GM21528 (cell line): ENCODE results near the gene WDR45B.

ENCODE experiments used
- ATAC-seq: cut with Tn5 transposase; IDR thresholded peaks from one replicate; pipeline ENCODE4 v1.9.1; 2021; ENCODE audit warnings: mild to moderate bottlenecking, moderate library complexity; ENCODE audit not compliant: unreplicated experiment, low FRiP score

The WDR45B gene

DNA sequence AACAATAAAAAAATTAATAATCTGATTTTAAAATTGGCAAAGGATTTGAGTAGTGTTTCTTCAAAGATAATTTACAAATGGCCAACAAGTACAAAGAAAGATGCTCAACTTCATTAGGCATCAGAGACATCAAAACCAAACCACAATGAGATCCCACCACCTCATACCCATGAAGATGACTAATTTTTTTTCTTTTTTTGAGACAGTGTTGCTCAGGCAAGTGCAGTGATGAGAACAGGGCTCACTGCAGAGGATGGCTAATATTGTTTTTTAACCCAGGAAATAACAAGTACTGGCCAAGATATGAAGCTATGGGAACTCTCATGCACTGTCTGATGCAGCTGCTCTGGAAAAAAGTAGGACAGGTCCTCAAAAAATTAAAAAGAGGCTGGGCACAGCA, 14.9 kb downstream of the WDR45B start:
- ATAC-seq, result no peak

GRCh38 chr17:82632451-82632850, 15.8 kb downstream of the WDR45B start:
- ATAC-seq, result no peak

DNA sequence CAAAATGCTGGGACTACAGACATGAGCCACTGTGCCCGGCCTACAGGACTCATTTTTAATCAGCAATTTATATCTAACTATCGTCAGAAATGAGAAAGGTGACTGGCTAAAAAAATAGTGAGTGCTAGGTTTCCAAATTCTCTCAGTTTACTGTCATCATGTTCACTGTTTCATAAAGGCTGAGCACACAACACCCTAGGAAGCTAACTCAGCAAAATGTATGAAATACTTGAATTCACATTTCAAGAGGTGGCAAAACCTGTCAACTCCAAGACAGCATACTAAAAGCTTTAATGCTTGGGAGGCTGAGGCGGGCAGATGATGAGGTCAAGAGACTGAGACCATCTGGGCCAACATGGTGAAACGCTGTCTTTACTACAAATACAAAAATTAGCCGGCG, 16.7 kb downstream of the WDR45B start:
- ATAC-seq, result no peak

DNA sequence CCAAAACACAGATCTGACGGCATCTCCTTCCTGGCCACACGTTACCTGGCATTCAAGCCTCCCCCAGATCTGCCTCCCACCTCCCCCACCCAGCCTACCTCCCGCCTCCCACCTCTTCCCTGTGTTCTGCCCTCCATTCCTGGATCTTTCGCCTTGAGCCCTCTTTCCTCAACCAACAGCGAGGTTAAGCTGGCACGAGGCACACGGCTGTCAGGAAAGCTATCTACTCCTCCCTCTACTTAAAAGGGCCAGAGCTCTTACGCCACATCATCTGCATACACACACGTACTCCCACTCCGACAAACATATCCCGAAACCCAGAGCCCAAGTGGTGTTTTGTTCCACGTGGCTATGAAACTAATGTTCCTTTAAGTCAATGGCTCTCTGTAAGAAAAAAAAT, 18.0 kb downstream of the WDR45B start:
- no peak for ATAC-seq

DNA sequence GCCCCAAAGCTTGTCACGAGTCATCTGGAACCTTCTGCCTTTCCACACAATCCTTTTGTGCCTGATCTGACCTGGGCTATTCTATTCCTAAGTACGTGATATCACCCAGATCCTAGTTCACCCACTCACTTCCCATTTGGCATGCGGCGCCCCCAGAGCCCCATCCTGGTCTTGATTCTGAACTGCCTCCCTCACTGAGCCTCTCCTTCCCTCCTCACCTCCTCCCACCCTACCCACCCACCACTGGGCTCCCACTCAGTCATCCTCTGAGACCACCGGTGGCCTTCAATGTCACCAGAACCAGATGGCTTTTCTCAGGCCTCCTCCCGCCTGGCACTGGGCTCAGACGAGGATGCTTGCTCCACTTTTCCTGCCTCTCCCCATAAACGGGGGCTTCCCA, 18.5 kb downstream of the WDR45B start:
- no peak for ATAC-seq

- ATAC-seq, result no peak
Measured at GRCh38 chr17:82627405-82627804, 20.8 kb downstream of the WDR45B start.

GRCh38 chr17:82623707-82624106, 24.5 kb downstream of the WDR45B start:
- no peak for ATAC-seq

DNA sequence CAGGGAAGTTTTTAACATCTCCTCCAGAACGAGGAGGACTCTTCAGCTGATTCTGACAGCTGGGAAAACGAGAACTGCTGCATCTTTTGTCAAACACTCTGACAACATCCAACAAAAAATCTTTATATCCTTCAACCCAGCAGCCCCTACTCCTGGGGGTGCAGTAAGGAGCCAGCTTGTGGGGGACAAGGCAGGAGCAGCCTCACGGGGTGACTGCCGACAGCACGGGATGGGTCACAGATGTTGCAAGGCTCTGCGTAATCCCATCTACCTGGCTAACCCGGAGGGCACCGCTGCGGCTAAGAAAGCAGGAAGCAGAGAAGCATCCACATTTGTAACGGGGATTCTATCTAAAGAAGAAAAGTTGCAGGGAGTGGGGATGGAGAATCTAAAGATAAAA, 28.6 kb downstream of the WDR45B start:
- no peak for ATAC-seq

GRCh38 chr17:82619211-82619610, 29.0 kb downstream of the WDR45B start:
- no peak for ATAC-seq

- ATAC-seq, result no peak
Measured at GRCh38 chr17:82616021-82616711, 32.1 kb downstream of the WDR45B start.

- ATAC-seq, result no peak
Measured at GRCh38 chr17:82615084-82616020, 32.9 kb downstream of the WDR45B start.

- no peak for ATAC-seq
Measured at GRCh38 chr17:82614095-82614631, 34.1 kb downstream of the WDR45B start.

DNA sequence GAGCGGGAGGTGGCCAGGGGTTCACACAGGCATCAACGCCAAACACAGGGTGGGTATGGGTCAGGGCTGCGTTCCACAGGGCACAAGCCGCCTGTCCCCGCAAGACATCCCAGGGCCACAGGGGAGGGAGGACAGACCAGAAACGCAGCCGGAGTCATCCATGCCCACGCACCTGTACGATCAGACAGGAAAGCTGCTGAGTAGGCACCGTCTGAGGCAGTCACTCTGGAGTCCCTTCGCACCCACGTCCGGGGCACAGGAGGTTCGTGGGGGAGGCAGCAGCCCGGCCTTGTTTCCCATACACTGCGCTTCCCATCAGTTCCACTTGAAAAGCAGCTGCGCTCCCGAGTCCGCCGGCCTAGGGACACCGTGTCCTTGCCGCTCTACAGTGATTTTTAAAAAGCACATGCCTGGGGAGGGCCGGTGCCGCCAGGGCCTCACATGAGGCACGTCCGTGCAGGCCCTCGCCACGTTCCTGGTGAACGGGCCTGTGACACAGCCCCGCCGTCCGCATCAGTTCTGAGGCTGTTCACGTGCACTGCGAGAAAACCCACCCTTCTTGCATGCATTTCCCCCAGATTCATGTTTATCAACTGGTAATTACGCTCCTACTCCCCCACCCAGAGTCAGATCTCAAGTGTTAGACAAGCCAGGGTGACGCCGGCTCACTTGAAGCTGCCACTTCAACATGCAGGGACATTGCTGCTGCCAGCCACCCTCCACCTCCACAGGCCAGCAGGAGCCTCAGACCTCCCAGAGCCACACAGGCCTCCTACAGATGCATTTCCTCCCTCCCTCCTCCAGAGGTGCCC, 34.8 kb downstream of the WDR45B start:
- no peak for ATAC-seq

DNA sequence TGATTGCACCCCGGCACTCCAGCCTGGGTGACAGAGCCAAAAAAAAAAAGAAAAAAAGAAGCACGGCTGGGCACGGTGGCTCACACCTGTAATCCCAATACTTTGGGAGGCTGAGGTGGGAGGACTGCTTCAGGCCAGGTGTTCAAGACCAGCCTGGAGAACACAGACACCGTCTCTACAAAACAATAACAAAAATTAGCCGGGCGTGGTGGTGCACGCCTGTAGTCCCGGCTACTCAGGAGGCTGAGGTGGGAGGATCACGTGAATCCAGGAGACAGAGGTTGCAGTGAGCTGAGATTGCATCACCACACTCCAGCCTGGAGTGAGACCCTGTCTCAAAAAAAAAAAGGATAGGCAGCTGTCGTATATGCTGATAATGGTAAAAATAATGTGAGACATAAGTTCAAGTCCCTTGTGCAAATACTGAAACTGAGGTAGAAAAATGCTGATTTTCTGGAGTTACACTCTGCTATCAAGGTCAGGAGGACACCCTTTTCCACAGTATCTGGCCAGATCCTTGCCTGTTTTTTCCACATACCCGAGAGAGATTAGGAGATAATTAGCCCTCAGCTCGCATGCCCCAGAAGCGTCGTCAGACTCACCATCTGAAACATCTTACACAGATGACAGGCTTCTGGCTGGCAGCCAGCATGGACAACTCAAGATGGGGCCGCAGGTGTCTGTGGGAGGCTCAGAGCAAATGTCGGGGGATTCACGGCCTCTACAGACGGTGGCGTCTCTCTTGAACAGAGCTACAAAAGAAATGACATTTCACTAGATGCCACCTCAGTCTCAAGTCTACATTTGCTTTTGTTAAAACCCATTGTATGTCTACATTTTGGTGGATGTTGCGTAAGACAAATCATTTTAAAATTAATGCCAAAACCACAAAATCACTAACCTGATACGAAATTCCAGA, 36.8 kb downstream of the WDR45B start:
- no peak for ATAC-seq

DNA sequence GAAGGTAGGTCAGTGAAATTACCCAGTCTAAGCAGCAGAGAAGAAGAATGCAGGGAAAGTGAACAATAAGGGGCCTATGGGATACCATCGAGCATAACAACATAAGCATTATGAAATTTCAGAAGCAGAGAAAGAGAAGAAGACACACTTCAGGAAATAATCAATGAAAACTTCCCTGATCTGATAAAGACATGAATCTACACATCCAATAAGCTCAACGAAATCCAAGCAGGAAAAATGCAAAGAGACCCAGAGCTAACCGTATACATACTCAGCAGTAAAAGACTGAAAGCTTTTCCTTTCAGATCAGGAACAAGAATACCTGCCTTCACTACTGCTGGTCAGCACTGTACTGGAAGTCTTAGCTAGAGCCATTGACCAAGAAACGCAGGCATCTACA, 38.6 kb downstream of the WDR45B start:
- no peak for ATAC-seq

- ATAC-seq, result no peak
Measured at GRCh38 chr17:82608816-82609215, 39.4 kb downstream of the WDR45B start.

DNA sequence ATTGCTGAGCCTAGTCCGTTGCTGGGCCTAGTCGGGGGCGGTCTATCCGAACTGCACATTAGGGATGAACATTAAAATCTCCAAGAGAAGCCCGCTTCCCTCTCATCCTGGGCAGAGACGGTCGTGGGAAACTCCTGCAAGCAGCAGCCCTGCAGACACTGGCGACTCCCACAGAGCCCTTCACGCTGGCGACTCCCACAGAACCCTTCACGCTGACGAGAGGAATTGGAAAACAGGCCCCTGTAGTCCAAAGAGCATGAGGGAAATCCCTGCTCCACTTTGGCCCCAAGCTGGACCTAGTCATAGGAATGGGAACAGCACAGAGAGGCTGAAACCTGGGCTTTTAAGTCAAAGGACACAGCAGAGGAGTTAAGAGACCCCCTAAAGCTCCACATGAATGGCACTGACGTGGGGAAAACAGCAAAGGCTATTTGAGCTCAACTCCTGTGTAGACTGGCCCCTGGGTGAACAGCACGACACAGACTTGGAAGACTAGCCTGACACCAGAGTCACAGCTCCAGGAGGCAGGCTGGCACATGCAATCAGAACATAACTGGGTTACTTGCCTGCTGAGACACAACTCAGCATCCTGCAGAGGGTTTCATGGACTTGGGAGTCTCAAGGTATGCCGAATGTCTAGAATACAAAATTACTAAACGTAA, 42.2 kb downstream of the WDR45B start:
- no peak for ATAC-seq

DNA sequence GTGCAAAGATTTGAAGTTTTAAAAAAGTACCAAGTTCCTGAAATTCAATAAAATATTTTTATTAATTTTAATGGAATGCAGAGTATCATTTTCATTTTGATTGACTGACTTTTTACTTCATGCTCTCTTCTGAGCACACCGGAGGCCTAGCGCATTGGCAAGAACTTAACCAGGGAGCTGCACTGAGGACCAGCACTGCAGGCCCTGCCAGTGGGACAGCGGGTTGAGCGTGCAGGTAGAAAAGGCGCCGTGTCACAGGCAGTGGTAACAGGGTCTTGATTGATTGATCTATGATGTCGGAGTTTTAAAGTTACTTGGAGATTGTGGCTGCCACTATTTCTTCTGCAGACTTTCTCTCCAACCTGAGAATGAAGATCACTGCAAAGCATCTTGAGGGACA, 43.7 kb downstream of the WDR45B start:
- ATAC-seq, result no peak

DNA sequence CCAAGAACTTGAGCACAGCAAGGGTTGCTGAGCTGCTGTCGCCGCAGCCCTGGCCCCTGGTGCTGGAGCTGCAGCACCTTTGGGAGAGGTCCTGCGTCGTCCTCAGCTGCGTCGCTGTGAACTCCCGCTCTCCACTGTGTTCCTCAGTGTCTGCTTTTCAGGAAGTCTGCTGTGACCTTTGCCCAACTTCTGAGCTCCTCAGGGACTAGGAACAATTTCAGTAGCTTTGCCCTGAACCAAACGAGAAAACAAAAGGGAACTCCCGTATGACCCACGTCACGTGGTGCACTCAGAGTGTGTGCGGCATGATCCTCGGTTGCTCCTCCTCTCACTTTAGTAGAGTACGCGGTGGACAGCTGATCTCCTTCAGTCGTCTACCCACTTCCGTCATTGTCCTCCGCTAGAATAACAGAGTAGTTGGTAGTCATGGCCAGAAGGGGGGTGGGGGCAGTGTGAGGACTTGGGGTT, 44.2 kb downstream of the WDR45B start:
- no peak for ATAC-seq
